A549 (cell line): ENCODE data around the gene CEACAM1. TPM values are rescaled to one million over a fixed set of nuclear protein-coding genes. Genes with fewer than 3 reads are reported as not detected.
"Not testable (repeated sequence)": the region's sequence is repeated elsewhere in the genome, so short reads cannot be mapped to it uniquely, and the experiment has no call there.

ENCODE experiments used
- ATAC-seq, 2 experiments: fragments of 200-7000 bp in 1 of 2; fragments of >200 bp in 1 of 2; cut with Nextera tagmentation in 1 of 2; cut with Tn5 transposase in 1 of 2; 3 replicates each; pipeline versions ENCODE4 v1.8.0 to v1.9.1; 2018 to 2020; ENCODE audit warnings: mild to moderate bottlenecking in 1 of 2, moderate library complexity in 1 of 2
- CTCF ChIA-PET: fragments of 300-600 bp; sonication (Branson Sonifier 250); formaldehyde crosslinking; extraction: SDS; loops from one replicate; lab custom pipeline; 2021; ENCODE audit warnings: antibody characterized with exemption, inconsistent platforms; lab: Yijun Ruan, JAX
- POLR2A ChIA-PET: fragments of 350-600 bp; formaldehyde crosslinking; extraction: SDS; loops from one replicate; lab custom pipeline; 2021; ENCODE audit warnings: antibody characterized with exemption, inconsistent platforms; lab: Yijun Ruan, JAX
- DNase-seq, 2 experiments: peaks; one replicate each; pipeline versions ENCODE4 v3.0.0 to v3.0.0-alpha.2; 2011 to 2016; ENCODE audit warnings: low read depth in 1 of 2, low spot score in 1 of 2
- FAIRE-seq: peaks from 2 replicates; lab custom pipeline; 2011; peaks lifted over from hg19 to GRCh38; lab: Jason Lieb, UNC
- H3K27ac ChIP-seq, 2 experiments: fragments of >200 bp; sonication (Bioruptor Twin); formaldehyde crosslinking; 3 replicates each; pipeline ENCODE4 v1.5.1; 2016 to 2017
- H3K4me1 ChIP-seq: fragments of >200 bp; sonication (Bioruptor Twin); formaldehyde crosslinking; 3 replicates; pipeline ENCODE4 v1.6.1; 2016
- H3K4me2 ChIP-seq: fragments of >200 bp; sonication (Bioruptor Twin); formaldehyde crosslinking; 3 replicates; pipeline ENCODE4 v1.6.1; 2016
- H3K4me3 ChIP-seq: fragments of >200 bp; sonication (Bioruptor Twin); formaldehyde crosslinking; 3 replicates; pipeline ENCODE4 v1.5.1; 2016
- H3K9me3 ChIP-seq: fragments of >200 bp; sonication (Bioruptor Twin); formaldehyde crosslinking; 3 replicates; pipeline ENCODE4 v1.6.1; 2016
- CEBPB ChIP-seq, 2 experiments: fragments of >200 bp in 1 of 2; sonication (Bioruptor Twin) in 1 of 2; formaldehyde crosslinking in 1 of 2; IDR thresholded peaks; 2 replicates each; pipeline ENCODE4 v1.6.1; 2012 to 2016
- EHMT2 ChIP-seq: fragments of 200-600 bp; sonication (generic); IDR thresholded peaks from 2 replicates; pipeline ENCODE4 v1.6.1; 2016; ENCODE audit warnings: antibody characterized with exemption, low read depth, mild to moderate bottlenecking, moderate library complexity
- FOSL2 ChIP-seq, 2 experiments: fragments of 450-650 bp in 1 of 2; fragments of >200 bp in 1 of 2; sonication (Bioruptor Twin) in 1 of 2; formaldehyde crosslinking; IDR thresholded peaks; 2 replicates each; pipeline versions ENCODE4 v1.5.0 to v1.6.1; 2016 to 2020; ENCODE audit warnings: mild to moderate bottlenecking in 1 of 2, moderate library complexity in 1 of 2
- HOXB5 ChIP-seq: fragments of 250-450 bp; sonication (Bioruptor Pico); IDR thresholded peaks from 2 replicates; pipeline ENCODE4 v1.5.0; 2020; ENCODE audit warnings: mild to moderate bottlenecking, moderate library complexity
- JUNB ChIP-seq: fragments of >200 bp; sonication (Bioruptor Twin); formaldehyde crosslinking; IDR thresholded peaks from 2 replicates; pipeline ENCODE4 v1.6.1; 2016
- MAZ ChIP-seq: fragments of 150-350 bp; IDR thresholded peaks from 2 replicates; pipeline ENCODE4 v1.6.1; 2014; ENCODE audit warnings: antibody characterized with exemption, low read depth, low read length, borderline replicate concordance
- NR3C1 ChIP-seq: fragments of >200 bp; sonication (Bioruptor Twin); formaldehyde crosslinking; IDR thresholded peaks from 3 replicates; pipeline ENCODE4 v1.6.1; 2017
- PHF8 ChIP-seq: fragments of 200-600 bp; sonication (generic); IDR thresholded peaks from 2 replicates; pipeline ENCODE4 v1.6.1; 2016; ENCODE audit warnings: low read depth, mild to moderate bottlenecking, antibody characterized with exemption, moderate library complexity, borderline replicate concordance
- RAD21 ChIP-seq, 2 experiments: fragments of >200 bp in 1 of 2; sonication (Bioruptor Twin) in 1 of 2; formaldehyde crosslinking in 1 of 2; IDR thresholded peaks in 1 of 2; conservative IDR thresholded peaks in 1 of 2; 2 replicates in 1 of 2; 3 replicates in 1 of 2; pipeline ENCODE4 v1.6.1; 2012 to 2018; ENCODE audit warnings: inconsistent platforms in 1 of 2
- RNF2 ChIP-seq: fragments of 200-600 bp; sonication (generic); IDR thresholded peaks from 2 replicates; pipeline ENCODE4 v1.6.1; 2016; ENCODE audit warnings: low read depth, mild to moderate bottlenecking, antibody characterized with exemption, moderate library complexity, borderline replicate concordance
- TFCP2L1 ChIP-seq: fragments of 250-450 bp; sonication (Bioruptor Pico); IDR thresholded peaks from 2 replicates; pipeline ENCODE4 v1.5.0; 2021; ENCODE audit warnings: mild to moderate bottlenecking
- TP53 ChIP-seq: fragments of 250-450 bp; sonication (Bioruptor Pico); IDR thresholded peaks from 2 replicates; pipeline ENCODE4 v1.5.0; 2021; ENCODE audit warnings: mild to moderate bottlenecking, moderate library complexity
- ZNF302 ChIP-seq: fragments of 250-450 bp; sonication (Bioruptor Pico); IDR thresholded peaks from 2 replicates; pipeline ENCODE4 v1.9.0; 2021; ENCODE audit warnings: inconsistent platforms, mild to moderate bottlenecking, moderate library complexity
- ZSCAN20 ChIP-seq: fragments of 250-450 bp; sonication (Bioruptor Pico); IDR thresholded peaks from 2 replicates; pipeline ENCODE4 v1.8.0; 2022; ENCODE audit warnings: mild to moderate bottlenecking, moderate library complexity
- WGBS: methylation state at CpG from one replicate; pipeline ENCODE4 v1.1.6; 2017; ENCODE audit errors: missing lambda C conversion rate; 5-methylcytosine and 5-hydroxymethylcytosine counted together
- polyA plus RNA-seq, 4 experiments: library from polyadenylated mRNA; depleted of rRNA in 3 of 4; stranded (reverse); fragments of >200 nt; fragmentation: RNase III in 1 of 4; extraction: RNeasy Plus Mini Kit Qiagen cat#74134 plus additional on column Dnase treatment in 1 of 4; gene quantifications; 2 replicates in 3 of 4; 3 replicates in 1 of 4; pipeline ENCODE4 v1.2.3, GENCODE V29; 2011 to 2017
- TF ChIP-seq, protein P1 (sequence below): IDR thresholded peaks from 2 replicates; pipeline ENCODE4 v1.6.1; 2012
- TF ChIP-seq, protein P2 (sequence below): fragments of 450-650 bp; IDR thresholded peaks from 2 replicates; pipeline ENCODE4 v1.6.1; 2014; ENCODE audit warnings: antibody characterized with exemption
- TF ChIP-seq, protein P3 (sequence below): IDR thresholded peaks from 2 replicates; pipeline ENCODE4 v1.6.1; 2012
- TF ChIP-seq, protein P4 (sequence below): fragments of 150-350 bp; IDR thresholded peaks from 2 replicates; pipeline ENCODE4 v1.6.1; 2014; ENCODE audit warnings: low read depth, mild to moderate bottlenecking, low read length

CEACAM1 gene
- polyA plus RNA-seq, 2 of the 4 experiments (the other 2 are of a cell fraction): 0.52 to 8.9 TPM

DNA sequence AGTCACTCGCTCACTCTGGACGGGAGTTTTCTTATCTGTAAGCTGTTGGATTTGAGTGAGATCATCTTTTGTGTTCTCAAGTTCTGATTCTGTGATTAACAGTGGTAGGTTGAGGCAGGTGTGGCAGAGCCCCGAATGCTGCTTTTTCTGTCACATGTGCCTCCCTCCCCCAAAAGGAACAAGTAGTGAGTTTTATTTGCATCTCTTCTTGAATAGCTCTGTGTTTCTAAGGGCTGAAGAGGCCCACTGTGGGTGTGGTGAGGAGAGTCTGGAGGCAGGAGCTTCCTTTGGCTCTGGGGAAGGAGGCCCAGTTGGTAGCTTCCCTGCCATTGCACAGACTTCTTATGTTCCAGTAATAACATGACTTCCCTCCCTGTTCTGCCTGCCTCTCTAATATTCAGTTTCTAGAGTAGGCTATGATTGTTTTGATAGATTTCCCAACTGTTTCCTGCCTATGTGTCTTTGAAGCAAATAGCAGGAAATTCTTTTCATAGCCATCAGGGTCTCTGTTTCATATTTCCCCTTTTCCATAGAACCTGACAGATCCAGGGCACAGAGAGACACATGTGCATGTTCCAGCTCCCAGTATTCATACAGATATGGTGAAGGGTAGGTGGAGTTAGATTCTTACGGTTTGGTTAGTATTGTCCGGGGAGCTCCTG, 61.6 kb downstream of the CEACAM1 start:
- Histone ChIP-seq H3K4me1 (peaks cover 27% of the 10 kb centered on the region), H3K9me3 (no peaks in the 10 kb centered on the region), H3K4me3 (no peak overlapping the region), H3K4me2 (no peak overlapping the region), H3K27ac (no peak overlapping the region)
- POLR2A ChIA-PET: interaction anchor here (1.4 kb wide), 2 partner anchors 8 to 11 kb away, joined by 4 read pairs; no protein-coding TSS in a partner anchor
- TF ChIP-seq, protein P1, sequence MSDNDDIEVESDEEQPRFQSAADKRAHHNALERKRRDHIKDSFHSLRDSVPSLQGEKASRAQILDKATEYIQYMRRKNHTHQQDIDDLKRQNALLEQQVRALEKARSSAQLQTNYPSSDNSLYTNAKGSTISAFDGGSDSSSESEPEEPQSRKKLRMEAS: no peak
- TF ChIP-seq, protein P2, sequence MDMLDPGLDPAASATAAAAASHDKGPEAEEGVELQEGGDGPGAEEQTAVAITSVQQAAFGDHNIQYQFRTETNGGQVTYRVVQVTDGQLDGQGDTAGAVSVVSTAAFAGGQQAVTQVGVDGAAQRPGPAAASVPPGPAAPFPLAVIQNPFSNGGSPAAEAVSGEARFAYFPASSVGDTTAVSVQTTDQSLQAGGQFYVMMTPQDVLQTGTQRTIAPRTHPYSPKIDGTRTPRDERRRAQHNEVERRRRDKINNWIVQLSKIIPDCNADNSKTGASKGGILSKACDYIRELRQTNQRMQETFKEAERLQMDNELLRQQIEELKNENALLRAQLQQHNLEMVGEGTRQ: no peak
- TF ChIP-seq ZSCAN20 (CRISPR knock-in tag): no peak
- TF ChIP-seq, protein P3, sequence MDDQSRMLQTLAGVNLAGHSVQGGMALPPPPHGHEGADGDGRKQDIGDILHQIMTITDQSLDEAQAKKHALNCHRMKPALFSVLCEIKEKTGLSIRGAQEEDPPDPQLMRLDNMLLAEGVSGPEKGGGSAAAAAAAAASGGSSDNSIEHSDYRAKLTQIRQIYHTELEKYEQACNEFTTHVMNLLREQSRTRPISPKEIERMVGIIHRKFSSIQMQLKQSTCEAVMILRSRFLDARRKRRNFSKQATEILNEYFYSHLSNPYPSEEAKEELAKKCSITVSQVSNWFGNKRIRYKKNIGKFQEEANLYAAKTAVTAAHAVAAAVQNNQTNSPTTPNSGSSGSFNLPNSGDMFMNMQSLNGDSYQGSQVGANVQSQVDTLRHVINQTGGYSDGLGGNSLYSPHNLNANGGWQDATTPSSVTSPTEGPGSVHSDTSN: no peak
- TF ChIP-seq, protein P4, sequence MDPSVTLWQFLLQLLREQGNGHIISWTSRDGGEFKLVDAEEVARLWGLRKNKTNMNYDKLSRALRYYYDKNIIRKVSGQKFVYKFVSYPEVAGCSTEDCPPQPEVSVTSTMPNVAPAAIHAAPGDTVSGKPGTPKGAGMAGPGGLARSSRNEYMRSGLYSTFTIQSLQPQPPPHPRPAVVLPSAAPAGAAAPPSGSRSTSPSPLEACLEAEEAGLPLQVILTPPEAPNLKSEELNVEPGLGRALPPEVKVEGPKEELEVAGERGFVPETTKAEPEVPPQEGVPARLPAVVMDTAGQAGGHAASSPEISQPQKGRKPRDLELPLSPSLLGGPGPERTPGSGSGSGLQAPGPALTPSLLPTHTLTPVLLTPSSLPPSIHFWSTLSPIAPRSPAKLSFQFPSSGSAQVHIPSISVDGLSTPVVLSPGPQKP: no peak
- TF ChIP-seq HOXB5 (CRISPR knock-in tag): no peak
- TF ChIP-seq RAD21 (conservative IDR thresholded peaks at IDR 0.05 in 1 of 2, IDR thresholded peaks at IDR 0.05 in 1 of 2): no peak
- no peak for TF ChIP-seq CEBPB (IDR thresholded peaks at IDR 0.05)
- no peak for TF ChIP-seq FOSL2 (IDR thresholded peaks at IDR 0.05)
- TF ChIP-seq FOSL2 (CRISPR knock-in tag; IDR thresholded peaks at IDR 0.05): no peak
- no peak for TF ChIP-seq MAZ
- no peak for TF ChIP-seq EHMT2
- no peak for TF ChIP-seq RNF2
- no peak for TF ChIP-seq ZNF302
- FAIRE-seq (peak; percentile 95), ATAC-seq (peak; percentile 10 to 22; a peak in 1 of 6 replicates), DNase-seq (no peak)
- 86% methylated on average over 5 of the region's 5 CpGs for WGBS
- CTCF ChIA-PET: interaction anchor here (0.9 to 9.6 kb wide), 21 partner anchors 9 to 227 kb away, joined by 3 to 78 read pairs (median 5); partner anchors contain the start of gene CEACAM1

DNA sequence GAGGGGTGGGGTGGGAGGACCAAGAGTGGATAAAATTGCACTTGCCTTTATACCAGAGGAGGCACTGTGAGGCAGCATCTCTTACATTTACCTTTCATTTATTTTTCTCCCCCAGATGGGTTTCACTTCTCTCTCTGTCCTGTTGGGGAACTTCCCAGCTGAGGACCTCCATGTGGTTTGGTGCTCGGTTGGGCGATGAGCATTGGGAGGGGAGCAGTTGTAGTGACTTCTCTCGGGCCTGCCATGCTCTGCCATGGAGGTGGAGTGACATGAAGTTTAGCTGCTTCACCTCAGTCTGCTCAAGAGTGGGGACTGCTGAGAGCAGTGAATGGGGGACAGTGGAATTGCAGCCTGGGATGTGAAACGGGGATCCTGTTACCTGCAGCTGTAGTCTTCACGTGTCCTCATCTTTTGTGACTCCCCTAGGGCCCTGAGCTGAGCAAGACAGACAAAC, 62.4 kb downstream of the CEACAM1 start:
- TF ChIP-seq RNF2 (no peak), PHF8 (no peak), MAZ (no peak)
- POLR2A ChIA-PET: interaction anchor here (1.4 kb wide), 2 partner anchors 9 to 10 kb away, joined by 4 read pairs; no protein-coding TSS in a partner anchor

DNA sequence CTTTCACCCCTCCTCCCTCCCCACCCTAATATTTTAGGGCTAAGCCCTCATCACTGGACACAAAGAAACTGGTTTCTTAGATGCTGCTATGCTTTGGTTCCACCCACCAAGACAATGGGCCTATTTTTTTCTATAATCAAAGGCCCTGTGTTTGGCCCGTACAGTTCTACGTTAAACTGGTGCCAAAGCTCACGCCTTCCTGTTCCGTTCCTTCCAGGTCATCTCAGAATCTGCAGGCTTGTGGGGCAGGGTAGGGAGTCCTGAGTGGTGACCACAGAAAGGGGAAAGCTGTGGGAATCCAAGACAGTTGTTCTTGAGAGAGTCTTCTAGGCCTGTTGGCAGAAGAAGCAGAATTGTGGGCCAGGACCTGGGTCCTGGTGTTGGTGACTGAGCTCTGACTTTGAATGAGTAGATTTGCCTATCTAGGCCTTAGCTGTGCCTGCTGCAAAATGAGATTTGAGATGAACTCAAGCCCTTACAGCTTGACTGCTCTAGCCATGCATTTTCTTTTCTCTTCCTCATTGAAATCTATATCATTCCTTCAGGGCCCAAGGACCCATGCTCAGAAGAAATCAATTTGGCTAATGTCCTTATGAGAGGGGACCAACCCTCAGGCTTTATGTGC, 66.5 kb downstream of the CEACAM1 start:
- FAIRE-seq (peak; percentile 51), DNase-seq (no peak), ATAC-seq (no peak)
- no peaks in the 10 kb centered on the region for H3K9me3 ChIP-seq
- no peak for TF ChIP-seq TP53
- TF ChIP-seq JUNB: no peak
- TF ChIP-seq NR3C1: no peak
- TF ChIP-seq TFCP2L1 (CRISPR knock-in tag): no peak
- no peak overlapping the region for H3K4me3 ChIP-seq
- H3K4me1 ChIP-seq: no peaks in the 10 kb centered on the region
- CTCF ChIA-PET: interaction anchor here (0.9 to 3.7 kb wide), 10 partner anchors 12 to 1305 kb away, joined by 3 to 34 read pairs (median 4); no protein-coding TSS in a partner anchor
- H3K27ac ChIP-seq: no peak overlapping the region
- POLR2A ChIA-PET: no interaction called here
- no peak overlapping the region for H3K4me2 ChIP-seq
- WGBS: 96% methylated on average over 4 of the region's 4 CpGs

More for the DNA sequence above, 62.4 kb downstream of the CEACAM1 start:
- Histone ChIP-seq H3K27ac (no peak overlapping the region), H3K4me2 (no peak overlapping the region), H3K9me3 (no peaks in the 10 kb centered on the region), H3K4me3 (no peak overlapping the region), H3K4me1 (peaks cover 23% of the 10 kb centered on the region)
- FAIRE-seq: no peak
- DNase-seq: no peak
- ATAC-seq: peak; percentile 24 to 51; a peak in 4 of 6 replicates
- CTCF ChIA-PET: interaction anchor here (1.0 to 9.6 kb wide), 19 partner anchors 9 to 228 kb away, joined by 3 to 78 read pairs (median 6); partner anchors contain the start of gene CEACAM1
- WGBS: 73% methylated on average over 5 of the region's 5 CpGs

DNA sequence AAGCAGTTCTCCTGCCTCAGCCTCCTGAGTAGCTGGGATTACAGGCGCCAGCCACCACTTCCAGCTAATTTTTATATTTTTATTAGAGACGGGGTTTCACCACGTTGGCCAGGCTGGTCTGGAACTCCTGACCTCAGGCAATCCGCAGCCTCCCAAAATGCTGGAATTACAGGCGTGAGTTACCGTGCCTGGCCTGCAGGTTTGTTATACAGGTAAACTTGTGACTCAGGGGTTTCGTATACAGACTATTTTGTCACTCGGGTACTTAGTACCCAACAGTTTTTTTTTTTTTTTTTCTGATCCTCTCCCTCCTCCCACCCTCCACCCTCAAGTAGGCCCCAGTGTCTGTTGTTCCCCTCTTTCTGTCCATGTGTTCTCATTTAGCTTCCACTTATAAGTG, 67.0 kb downstream of the CEACAM1 start:
- WGBS: 86% methylated on average over 8 of the region's 8 CpGs
- ATAC-seq, H3K4me2 ChIP-seq, H3K4me1 ChIP-seq, H3K27ac ChIP-seq, FAIRE-seq, H3K9me3 ChIP-seq, DNase-seq, H3K4me3 ChIP-seq, POLR2A ChIA-PET: not testable (repeated sequence)
- CTCF ChIA-PET: interaction anchor here (0.9 to 3.7 kb wide), 7 partner anchors 11 to 284 kb away, joined by 3 to 34 read pairs (median 5); no protein-coding TSS in a partner anchor
